GM21515 (cell line): ENCODE measurements around the gene DDX25.
A peak's percentile ranks its signal among the peaks of the same experiment; 100 is the strongest.

ENCODE experiments used
- ATAC-seq: cut with Tn5 transposase; IDR thresholded peaks from one replicate; pipeline ENCODE4 v1.9.1; 2021; ENCODE audit not compliant: unreplicated experiment

The DDX25 gene

DNA sequence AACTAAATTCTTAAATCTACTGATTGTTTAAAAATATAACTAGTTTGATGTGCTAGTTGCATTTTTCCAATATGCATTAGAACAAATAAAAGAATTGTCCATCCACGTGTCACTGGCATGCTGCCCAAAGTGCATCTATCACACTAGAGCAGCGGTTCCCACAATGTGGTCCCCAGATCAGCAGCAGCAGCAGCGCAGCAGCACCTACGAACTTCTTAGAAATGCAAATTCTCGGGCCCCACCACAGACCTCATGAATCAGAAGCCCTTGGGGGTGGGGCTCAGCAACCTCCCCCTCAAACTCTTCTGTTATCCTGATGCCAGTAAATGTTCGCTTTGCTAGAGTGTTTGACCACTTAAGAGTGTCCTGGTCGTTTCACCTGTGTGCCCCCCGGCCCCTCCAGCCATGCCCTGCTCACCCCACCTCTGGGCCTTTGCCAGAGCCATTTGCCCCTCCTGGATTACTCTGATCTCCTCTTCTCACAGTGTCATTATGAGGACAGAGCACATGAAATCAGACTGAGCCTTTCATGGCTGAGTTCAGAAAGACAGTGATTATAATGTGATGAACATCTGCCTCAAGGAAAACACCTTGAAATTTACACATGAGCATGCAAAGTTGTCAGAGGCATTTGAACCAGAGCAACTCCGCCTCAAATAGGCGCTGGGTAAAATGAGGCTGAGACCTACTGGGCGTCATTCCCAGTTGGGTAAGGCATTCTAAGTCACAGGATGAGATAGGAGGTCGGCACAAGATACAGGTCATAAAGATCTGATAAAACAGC lies 28.9 kb downstream of the DDX25 start:
- ATAC-seq, result no peak

DNA sequence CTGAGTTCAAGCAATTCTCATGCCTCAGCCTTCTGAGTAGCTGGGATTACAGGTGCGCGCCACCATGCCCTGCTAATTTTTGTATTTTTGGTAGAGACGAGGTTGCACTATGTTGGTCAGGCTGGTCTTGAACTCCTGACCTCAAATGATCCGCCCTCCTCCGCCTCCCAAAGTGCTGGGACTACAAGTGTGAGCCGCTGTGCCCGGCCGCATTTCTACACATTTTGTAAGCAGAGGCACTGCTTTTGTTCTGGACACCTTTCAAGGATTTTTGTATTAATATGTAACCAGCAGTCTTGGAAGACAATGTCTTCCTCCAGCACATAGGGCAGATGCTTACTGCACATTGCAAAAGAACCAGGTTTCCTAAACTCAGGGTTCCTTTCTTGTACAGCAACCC lies 30.2 kb downstream of the DDX25 start:
- ATAC-seq, result no peak

DNA sequence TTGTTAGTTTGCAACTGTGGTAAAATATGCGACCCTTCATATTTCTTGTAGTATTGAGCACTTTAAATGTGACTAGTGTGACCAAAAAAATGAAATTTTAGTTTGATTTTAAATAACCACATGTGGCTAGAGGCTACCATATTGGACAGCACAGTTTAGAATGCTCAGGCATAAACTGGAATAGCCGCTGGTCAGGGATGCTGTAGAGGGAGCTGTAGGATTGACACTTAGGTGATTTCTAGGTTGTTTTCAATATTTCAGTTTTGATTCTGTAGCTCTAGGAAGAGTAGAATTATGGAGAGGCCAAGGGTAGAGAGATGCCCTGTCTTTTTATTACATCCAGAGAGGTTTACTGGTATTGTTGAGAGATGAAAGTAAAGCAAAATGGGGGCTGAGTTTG lies 30.7 kb downstream of the DDX25 start:
- ATAC-seq, result no peak

DNA sequence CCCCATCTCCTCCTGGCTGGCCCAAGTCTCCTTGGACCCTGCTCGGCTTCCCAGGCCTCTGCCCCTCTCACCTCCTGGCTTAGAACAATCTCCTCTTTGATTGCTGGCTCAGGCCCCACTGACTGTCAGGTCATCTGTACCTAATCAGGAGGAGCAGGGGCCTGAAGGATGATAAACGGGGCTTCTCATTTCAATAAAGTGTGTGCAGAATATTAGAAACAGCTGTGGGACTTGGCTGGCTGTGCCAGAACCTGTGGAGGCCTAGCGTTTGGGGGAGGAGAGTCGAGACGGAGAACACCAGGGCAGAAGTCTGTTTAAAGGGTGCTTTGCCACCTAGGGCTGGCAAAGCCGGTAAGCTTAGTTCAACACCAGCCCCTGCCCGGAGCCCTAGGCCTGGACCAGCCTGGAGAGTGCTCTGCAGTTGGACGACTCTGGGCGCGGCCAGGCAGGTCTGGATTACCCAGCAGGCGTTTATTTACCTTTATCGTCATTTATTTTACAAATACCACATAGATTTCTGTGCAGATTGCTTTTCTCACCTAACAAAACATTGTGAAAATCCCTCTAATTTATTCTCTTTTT lies 31.4 kb downstream of the DDX25 start:
- no peak for ATAC-seq

DNA sequence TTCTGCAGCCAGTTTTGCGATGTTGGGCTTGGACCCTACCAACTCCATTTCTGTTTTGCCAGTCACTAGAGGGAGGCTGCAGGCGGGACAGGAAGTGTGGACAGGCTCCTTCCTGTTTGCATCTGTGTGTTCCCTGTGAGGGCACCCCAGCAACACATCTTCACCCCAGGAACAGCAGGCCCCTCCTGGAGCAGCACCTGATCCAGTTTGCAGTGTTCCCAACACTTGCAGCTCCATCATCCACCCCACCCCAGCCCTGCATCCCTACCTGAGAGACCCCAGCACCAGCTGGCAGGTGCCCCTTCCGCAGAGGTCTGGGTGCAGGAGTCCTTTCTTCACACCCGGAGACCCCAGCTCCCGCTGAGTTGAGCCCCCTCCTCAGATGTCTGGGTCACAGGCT lies 34.1 kb downstream of the DDX25 start:
- no peak for ATAC-seq

DNA sequence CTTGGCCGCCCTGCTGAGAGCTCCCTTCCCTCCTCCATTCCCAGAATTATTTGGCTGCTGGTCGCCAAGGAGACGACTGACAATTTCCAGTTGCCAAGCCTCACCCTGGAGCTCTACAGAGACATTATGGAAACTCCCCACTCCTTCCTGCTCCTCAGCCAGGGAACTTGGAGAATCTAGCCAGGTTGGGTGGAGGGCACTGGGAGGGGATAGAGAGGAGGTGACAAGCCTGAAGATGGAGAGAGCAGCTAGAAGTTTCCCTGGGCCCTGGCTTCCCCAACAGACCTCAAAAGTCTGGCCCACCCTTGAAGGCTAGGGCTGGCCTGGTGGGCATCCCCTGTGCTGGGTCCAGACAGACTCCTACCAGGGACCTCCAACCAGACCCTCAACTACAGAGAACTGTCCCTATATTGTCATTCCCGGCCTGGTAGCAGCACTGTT lies 34.8 kb downstream of the DDX25 start:
- ATAC-seq, result no peak

DNA sequence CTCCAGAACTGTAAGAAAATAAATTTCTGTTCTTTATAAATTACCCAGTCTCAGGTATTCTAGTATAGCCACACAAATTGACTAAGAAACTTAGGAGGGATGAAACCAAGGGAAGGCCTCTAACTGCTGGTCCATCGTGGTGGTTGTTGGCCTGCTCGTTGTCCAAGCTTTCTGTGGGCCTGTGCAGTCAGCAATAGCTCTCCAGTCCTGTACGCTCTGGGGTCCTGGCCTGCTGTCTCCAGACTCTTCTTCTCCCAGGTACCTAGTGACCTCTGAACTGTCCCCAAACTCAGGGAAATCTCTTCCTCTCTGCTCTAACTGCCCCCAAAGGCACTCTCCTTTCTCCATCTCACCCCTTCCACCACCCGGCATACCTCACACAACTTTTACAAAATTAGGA lies 35.8 kb downstream of the DDX25 start:
- ATAC-seq, result no peak

DNA sequence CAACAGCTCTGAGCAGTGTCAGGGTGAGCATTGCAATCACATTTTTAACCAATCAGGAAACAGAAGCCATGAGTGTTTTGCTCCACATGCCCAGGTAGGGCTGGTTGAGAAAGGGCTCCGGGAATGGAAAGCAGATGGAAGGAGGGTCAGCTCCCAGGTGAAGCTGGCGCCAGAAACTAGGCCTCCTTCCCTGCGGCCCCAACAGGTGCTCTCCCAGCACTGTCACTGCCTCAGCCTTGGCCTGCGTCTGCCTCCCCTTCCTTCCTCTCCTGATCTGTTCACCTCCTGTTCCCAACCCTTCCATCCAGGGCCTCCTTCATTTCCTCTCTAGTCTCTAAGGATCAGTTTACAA lies 36.9 kb downstream of the DDX25 start:
- ATAC-seq, result no peak

DNA sequence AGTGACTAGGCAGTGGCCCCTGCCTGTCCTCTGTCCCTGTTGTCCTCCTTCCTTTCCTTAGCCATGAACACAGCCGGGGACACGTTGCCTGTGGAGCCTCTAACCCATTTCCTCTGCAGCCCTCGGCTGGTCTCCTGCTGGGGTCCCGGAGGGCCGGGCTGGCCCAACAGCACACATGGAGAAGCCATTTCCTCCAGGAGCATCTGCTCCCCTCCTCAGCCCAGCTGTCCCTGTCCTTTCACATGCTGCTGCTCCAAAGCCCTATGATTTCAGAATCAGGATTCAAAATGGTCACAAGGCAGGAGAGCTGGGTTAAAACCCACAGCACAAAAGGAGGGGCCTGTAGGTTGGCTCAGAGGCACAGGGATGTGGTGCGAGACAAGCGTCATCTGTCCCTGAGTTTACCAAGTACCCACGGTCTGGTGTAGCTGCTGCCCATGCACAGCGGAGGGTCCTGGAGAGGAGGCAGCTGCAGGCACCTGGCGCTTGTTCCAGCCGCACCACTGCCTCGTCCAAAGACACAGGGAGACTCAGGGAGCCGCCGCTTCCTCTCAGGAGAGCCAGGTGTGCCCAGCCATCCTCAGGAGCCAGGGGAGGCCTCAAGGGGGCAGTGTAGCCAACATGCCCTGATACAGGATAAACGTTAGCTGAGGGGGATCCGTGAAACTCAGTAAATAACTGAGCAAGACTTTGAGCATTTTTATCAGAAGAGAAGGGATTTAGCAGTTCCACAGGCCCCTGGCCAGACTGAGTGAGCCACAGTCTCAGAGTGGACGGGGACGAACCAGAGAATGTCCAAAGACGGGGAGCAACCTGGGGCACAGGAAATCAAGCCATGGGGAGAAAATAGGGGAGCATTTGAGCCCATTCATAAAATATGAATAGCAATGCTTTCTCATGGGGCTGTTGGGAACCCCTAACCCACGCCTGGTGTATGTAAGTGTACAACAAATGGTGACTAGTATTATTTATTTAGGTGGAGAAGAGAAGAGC lies 37.6 kb downstream of the DDX25 start:
- ATAC-seq, result peak; percentile 72

DNA sequence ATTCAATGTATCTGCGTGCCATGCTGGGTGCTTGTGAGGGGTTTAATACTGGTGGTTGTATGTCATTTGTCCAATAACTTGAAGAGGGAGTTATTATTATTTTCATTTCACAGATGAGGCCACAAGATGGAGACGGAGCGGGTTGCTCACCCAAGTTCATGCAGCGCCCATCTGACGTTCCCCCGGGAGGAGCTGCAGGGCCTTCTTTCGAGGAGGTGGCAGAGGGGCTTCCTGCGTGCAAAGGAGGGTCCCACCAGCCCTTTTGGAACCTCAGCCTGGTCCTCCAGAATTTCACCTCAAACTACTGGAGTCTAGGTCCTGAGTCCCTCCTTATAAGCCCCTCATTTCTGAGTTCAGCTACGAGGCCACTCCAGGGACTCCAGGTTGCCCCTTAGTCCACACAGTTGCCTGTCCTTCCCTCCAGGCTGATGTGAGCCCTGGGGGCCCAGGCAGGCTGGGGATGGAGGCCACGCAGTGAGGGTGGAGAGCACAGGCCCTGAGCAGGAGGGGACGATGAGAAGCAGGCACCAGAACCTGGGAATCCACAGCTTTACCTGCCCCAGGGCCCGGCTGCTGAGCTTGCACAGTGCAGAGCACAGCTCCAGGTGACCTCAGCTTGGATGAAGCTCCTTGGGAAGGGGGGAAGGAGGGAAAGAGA lies 38.6 kb downstream of the DDX25 start:
- ATAC-seq, result no peak

DNA sequence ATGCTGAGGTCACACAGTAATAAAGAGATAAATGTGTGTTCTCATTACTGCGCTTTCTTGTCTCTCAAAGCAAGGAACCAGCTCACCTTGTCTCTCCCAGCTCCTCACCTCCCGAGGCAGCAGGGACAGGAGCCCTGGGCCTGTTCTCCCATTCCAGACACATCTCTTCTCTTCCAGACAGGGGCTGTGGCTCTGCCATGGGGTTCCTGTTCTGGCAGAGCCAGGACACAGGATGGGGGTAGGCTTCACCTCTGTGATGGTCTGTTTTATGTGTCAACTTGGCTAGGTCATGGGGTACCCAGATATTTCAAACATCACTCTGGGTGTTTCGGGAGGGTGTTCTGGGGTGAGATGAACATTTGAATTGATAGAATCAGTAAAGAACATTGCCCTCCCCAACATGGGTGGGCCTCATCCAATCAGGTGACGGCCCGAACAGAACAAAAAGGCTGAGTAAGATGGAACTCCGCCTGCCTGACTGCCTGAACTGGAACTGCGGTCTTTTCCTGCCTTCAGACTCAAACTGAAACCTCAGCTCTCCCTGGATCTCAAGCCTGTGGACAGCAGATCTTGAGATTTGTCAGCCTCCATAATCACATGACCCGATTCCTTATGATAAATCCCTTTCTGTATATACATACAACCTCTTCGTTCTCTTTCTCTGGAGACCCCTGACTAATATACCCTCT lies 39.5 kb downstream of the DDX25 start:
- ATAC-seq, result no peak

DNA sequence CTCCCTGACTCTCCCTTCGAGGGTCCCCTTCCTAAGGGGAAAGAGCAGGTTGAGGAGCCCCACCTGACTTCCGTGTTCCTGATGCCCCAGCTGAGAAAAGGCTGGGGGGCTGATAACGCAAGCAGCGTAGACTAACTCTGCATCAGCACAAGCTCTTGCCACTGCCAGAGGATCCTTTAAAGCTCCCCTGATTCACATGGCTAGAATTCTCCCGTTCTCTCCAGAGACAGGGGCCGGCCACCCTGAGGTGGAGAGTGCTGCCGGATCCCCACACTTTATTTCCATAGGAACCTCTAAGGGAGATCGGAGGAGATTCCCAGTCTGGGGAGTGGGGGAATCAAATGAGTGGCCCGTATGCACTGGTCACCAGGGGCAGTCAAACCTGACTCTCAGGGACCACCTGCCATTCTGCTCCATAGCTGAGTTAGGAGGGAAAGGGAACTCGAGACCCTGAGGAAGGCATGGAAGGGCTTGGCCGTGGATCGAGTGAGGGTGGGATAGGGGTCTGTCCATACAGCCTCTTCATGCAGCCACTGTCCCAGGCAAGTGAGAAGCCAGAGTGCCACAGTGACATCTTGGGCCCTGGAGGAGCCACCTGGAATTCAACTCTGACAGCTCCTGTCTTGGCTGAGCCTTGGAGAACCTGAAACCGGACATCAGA lies 40.2 kb downstream of the DDX25 start:
- ATAC-seq, result no peak

DNA sequence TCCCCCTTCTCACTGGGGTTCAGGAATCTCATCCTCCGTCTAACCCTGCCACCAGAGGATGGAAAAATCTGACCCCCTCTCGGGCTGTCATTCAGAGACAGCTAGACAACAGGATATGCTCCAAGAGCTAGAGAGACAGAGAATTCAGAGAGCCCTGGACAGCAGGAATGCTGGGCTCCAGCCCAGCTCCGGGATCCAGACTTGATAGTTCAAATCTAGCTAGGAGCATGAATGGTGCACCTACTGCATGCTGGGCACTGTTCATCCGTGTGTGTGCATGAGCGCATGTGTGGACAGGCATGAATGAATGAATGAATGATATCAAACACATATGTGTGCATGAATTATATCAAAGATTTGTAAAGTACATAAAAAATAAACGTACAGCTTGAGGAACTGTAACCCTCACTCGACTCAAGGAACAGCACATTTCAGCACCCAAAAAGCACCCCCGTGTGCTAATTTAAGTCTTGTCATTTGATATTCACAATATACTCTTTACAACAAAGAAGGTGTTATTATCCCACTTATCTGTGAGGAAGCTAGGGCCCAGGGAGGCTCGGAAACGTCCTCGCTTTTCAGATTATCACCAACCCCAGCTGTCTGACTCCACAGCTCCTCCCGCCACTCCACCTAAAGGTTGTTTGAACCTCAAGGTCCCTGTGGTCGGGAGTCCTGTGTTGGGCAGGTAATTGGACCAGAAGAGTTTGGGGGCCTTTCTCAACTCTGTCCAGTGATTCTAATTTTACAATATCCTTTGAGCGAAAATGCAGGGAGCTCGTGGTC lies 40.9 kb downstream of the DDX25 start:
- ATAC-seq, result no peak

DNA sequence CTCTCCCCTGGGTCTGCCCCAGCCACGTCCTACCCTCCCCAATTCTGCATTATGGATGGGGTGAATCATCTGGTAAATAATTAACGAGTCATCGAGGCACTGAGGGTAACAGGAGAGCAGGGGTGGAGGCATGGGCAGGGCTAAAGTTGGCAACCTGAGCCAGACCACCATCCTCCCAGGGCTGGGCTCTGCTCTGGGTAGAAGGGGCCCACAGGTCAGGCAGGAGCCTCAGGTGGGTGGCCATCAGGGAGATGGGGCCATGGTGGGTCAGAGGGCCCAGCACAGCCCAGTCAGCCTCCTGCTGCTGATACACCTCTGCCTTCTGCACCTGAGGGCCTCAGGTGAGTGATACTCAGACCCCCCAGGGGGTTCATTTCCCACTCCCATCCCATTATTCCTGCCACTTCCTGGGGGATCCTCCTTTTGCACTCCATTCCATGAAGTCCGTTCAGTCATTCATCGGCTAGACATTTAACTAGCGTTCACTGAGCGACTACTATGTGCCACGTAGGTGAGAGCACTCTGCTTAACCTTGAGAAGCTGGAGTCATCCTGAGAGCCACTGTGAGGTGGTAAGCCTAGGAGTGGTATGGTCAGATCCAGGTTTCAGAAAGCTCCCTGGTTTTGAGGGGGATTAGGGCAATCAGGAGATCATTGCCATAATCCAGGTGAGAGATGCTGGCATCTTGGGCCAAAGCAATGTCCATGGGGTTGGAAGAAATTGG lies 41.7 kb downstream of the DDX25 start, which contains the start of gene VSIG10L2:
VSIG10L2 (plus strand) TSS at position 248 of the 724 bp plus-strand sequence; CDS start at position 260, 12 bp downstream.
- no peak for ATAC-seq

DNA sequence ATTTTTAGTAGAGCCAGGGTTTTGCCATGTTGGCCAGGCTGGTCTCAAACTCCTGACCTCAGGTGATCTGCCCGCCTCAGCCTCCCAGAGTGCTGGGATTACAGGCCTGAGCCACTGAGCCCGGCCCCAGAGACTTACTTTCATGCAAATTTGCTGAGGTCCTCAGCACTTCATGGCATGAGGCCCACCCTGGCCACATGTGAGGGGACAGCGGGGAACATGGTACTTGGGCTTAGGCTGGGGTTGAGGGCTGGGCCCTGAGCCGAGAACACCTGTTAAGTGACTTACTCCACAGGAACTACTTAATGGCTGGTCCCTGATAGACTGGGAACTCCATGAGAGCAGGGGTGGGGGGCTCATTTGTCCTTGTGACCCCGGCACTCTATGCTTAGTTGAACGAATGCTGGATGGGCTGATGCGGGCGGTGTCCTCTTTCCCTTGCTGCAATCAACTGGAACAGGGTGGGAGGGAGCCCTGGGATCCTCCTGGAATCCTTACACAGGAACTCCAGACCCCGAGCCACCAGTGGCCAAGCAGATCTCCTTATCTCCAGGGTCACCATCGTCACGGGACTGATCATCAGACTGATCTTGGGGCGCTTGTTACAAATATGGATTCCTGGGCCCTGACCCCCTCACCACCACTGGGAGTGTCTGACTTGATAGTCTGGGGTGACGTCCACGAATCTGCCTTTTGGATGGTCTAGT lies 42.6 kb downstream of the DDX25 start:
- no peak for ATAC-seq

DNA sequence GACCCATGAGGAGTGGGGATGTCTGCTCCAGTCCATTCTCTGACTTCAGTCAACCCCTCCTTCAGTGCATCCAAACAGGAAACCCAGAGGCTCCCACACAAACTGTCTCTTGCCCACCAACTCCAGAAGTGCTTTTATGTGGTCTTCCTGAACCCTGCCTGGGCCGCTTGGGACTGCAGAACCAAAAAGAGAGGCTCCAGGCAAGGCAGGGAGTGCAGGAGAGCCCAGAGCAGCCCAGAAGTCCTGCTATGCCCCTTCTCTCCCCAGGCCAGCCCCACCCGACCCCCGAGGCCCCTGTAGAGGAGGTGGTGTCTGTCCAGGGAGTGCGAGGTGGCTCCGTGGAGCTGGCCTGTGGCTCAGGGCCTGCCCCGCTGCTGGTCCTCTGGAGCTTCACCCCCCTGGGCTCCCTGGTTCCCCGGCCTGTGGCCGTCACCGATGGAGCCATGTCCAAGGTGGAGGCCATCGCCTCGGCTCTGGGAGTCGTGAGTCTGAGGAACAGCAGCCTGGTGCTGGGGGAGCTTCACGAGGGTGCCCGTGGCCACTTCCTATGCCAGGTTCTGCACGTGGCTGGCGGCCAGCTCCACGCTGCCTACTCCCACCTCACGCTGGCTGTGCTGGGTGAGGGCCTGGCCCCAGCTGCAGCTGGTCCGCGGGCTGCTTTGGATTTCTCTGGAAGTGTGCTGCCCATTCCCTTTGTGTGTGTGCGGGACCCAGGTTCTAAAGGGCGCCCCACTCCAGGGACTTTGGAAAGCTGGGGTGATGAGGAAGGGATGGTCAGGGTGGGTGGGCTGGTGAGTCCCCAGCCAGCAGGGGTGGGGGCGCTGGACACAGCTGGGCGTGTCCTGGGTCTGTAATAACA lies 43.3 kb downstream of the DDX25 start:
- no peak for ATAC-seq
